Measurements from ENCODE around the gene TANC1.

TANC1 gene

GRCh38 chr2:159232456-159233170, 264.2 kb downstream of the TANC1 start:
- no peaks in the 10 kb centered on the region for H3K9me3 ChIP-seq
- H3K27me3 ChIP-seq, result no peaks in the 10 kb centered on the region
- no peak for TF ChIP-seq CTCF (IDR thresholded peaks at IDR 0.05)
- no peak overlapping the region for H3K27ac ChIP-seq
- H3K4me3 ChIP-seq (ENCODE audit: low read depth in 1 of 2, low read length in 1 of 2), result no peak overlapping the region
- peaks cover 9% of the 10 kb centered on the region for H3K36me3 ChIP-seq
- H3K4me1 ChIP-seq (ENCODE audit: control insufficient read depth in 1 of 2, insufficient read depth in 1 of 2, low read depth in 1 of 2, low read length in 1 of 2), result peaks cover 0 to 6% of the 10 kb centered on the region in 2 experiments

GRCh38 chr2:159234868-159235267, 266.4 kb downstream of the TANC1 start:
- H3K36me3 ChIP-seq, result peaks cover 9% of the 10 kb centered on the region
- no peak for TF ChIP-seq CTCF (IDR thresholded peaks at IDR 0.05)
- H3K27me3 ChIP-seq, result no peaks in the 10 kb centered on the region

GRCh38 chr2:159243529-159243928, 275.1 kb downstream of the TANC1 start:
- Histone ChIP-seq H3K4me3 (ENCODE audit: low read depth in 1 of 2, low read length in 1 of 2) (no peak overlapping the region), H3K27me3 (no peaks in the 10 kb centered on the region), H3K36me3 (peaks cover 9% of the 10 kb centered on the region), H3K4me1 (ENCODE audit: control insufficient read depth in 1 of 2, insufficient read depth in 1 of 2, low read depth in 1 of 2, low read length in 1 of 2) (no peaks in the 10 kb centered on the region), H3K27ac (no peak overlapping the region), H3K9me3 (no peaks in the 10 kb centered on the region)
- no peak for TF ChIP-seq CTCF (IDR thresholded peaks at IDR 0.05)

More at GRCh38 chr2:159234868-159235267, 266.4 kb downstream of the TANC1 start:
- Histone ChIP-seq H3K27ac (no peak overlapping the region), H3K4me3 (ENCODE audit: low read depth in 1 of 2, low read length in 1 of 2) (no peak overlapping the region), H3K9me3 (no peaks in the 10 kb centered on the region), H3K4me1 (ENCODE audit: control insufficient read depth in 1 of 2, insufficient read depth in 1 of 2, low read depth in 1 of 2, low read length in 1 of 2) (peaks cover 0 to 6% of the 10 kb centered on the region in 2 experiments)

GRCh38 chr2:159246325-159246988, 278.0 kb downstream of the TANC1 start:
- Histone ChIP-seq H3K36me3 (no peaks in the 10 kb centered on the region), H3K27ac (no peak overlapping the region), H3K4me3 (ENCODE audit: low read depth in 1 of 2, low read length in 1 of 2) (no peak overlapping the region), H3K9me3 (no peaks in the 10 kb centered on the region), H3K4me1 (ENCODE audit: control insufficient read depth in 1 of 2, insufficient read depth in 1 of 2, low read depth in 1 of 2, low read length in 1 of 2) (peaks cover 19 to 21% of the 10 kb centered on the region in 2 experiments), H3K27me3 (no peaks in the 10 kb centered on the region)
- no peak for TF ChIP-seq CTCF (IDR thresholded peaks at IDR 0.05)

- H3K36me3 ChIP-seq, result no peaks in the 10 kb centered on the region
- no peaks in the 10 kb centered on the region for H3K9me3 ChIP-seq
- peaks cover 19 to 23% of the 10 kb centered on the region in 2 experiments for H3K4me1 ChIP-seq (ENCODE audit: control insufficient read depth in 1 of 2, insufficient read depth in 1 of 2, low read depth in 1 of 2, low read length in 1 of 2)
- H3K4me3 ChIP-seq (ENCODE audit: low read depth in 1 of 2, low read length in 1 of 2), result peak overlapping the region in 1 of 2 experiments; percentile 38
- no peaks in the 10 kb centered on the region for H3K27me3 ChIP-seq
- peak overlapping the region; percentile 60 for H3K27ac ChIP-seq
- TF ChIP-seq CTCF (IDR thresholded peaks at IDR 0.05), result no peak
Measured at GRCh38 chr2:159249990-159250715, 281.7 kb downstream of the TANC1 start.
